ENCODE measurements around the gene RPL37.

DNA sequence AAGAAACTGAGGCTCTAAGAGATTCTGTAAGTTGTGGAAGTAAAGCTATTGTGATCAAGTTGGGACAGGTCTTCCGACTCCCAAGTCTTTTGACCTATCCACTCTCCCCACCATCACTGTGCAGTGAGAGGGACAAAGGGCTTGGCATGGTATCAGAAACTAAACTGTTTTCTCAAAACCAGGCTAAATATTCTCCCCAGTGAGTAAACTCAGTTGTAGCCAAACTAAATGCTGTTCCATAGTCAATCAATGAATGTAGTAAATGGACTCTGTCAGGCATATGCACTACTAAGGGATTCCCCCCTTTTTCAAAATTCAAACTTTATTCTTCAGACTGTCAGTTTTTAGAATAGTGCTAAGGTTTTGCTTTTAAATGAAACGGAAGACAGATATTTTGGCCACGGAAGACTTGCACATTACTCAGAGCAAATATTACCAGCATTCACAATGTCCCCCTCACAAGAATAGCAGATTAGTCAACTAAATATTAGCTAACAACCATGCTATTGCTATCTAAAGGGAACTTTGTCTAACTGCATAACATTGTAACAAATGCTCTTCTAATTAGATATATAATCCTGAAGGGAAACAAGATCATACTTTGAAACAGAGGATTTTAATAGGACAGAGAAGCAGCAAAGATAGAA is 44.0 kb downstream of the RPL37 start:
- no peak for TF ChIP-seq POLR2AphosphoS5 (IDR thresholded peaks at IDR 0.05; ENCODE audit: low read depth, low read length)
- TF ChIP-seq CTCF (IDR thresholded peaks at IDR 0.05), result no peak
- TF ChIP-seq REST (IDR thresholded peaks at IDR 0.05; ENCODE audit: insufficient read depth in 1 of 2, low read depth in 2 of 2, low read length in 1 of 2), result no peak
- TF ChIP-seq TCF7L2 (IDR thresholded peaks at IDR 0.05; ENCODE audit: low read depth, low read length), result no peak
- no peak for TF ChIP-seq SIN3A (IDR thresholded peaks at IDR 0.05; ENCODE audit: borderline replicate concordance, insufficient read depth, low read depth, low read length)
